Hematopoietic multipotent progenitor cell (in vitro differentiated cells): ENCODE results near the gene MAPKAP1. TPM values are rescaled to one million over a fixed set of nuclear protein-coding genes. Genes with fewer than 3 reads are reported as not detected.
A peak's percentile ranks its signal among the peaks of the same experiment; 100 is the strongest.

Experiments
- DNase-seq, 3 donors: peaks; one replicate each; pipeline ENCODE4 v3.0.0-alpha.2; 2011 to 2015; ENCODE audit warnings: low read depth in 2 of 3, low spot score in 2 of 3
- total RNA-seq: library from RNA; depleted of rRNA; stranded (reverse); fragments of >200 nt; gene quantifications from one replicate; pipeline ENCODE4 v1.2.3, GENCODE V29; 2012

MAPKAP1 gene
- total RNA-seq, 1 donor, result 52.2 TPM

- no peak for DNase-seq
Measured at GRCh38 chr9:125470189-125470588, 236.8 kb downstream of the MAPKAP1 start.

DNA sequence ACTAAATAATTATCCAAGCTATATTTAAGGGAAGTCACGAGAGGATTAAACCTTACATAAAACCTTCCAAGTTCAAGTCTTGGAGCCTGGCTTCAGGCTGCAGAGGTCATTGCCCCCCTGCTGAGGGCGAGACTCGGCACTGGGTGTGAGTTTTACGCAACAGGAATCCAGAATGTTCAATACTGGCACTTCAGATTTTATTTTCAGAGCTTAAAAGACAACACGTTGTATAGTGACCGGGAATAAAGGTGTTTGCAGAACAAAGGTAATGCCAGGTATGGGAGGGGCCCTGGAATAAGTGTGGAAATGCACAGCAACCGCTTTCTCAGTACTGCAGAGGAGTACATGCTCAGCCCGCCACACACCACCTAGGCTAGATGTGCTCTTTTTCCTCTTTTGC is 238.4 kb downstream of the MAPKAP1 start:
- no peak for DNase-seq

DNA sequence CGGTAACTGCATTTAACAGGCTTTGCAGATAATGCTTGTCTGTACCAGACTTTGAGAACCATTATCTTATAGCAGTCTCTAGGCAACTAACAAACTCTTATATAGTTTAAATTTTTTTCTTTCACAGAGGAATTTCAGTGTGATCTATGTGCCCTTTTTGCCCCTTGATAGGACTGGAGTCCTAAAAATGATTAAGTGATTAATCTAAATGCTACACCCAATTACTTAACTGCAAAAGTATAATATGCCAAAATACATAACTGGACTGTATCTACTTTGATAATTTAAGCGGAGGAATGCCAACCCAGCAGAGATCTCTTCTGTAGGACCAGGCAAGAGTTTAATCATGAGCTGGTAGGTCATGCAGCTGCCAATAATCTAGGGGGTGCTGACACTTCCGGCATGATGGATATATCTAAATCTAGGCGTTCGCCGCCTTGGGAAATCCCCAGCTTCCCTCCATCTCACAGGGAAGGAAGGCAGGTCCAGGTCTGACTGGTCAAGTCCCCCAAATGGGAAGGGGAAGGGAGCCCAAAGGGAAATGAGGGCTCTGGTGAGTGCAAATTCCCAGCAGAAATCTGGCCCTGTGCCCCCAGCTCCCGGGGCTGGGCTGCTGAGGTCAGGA is 239.8 kb downstream of the MAPKAP1 start:
- no peak for DNase-seq

GRCh38 chr9:125466411-125466810 is 240.6 kb downstream of the MAPKAP1 start:
- no peak for DNase-seq

DNA sequence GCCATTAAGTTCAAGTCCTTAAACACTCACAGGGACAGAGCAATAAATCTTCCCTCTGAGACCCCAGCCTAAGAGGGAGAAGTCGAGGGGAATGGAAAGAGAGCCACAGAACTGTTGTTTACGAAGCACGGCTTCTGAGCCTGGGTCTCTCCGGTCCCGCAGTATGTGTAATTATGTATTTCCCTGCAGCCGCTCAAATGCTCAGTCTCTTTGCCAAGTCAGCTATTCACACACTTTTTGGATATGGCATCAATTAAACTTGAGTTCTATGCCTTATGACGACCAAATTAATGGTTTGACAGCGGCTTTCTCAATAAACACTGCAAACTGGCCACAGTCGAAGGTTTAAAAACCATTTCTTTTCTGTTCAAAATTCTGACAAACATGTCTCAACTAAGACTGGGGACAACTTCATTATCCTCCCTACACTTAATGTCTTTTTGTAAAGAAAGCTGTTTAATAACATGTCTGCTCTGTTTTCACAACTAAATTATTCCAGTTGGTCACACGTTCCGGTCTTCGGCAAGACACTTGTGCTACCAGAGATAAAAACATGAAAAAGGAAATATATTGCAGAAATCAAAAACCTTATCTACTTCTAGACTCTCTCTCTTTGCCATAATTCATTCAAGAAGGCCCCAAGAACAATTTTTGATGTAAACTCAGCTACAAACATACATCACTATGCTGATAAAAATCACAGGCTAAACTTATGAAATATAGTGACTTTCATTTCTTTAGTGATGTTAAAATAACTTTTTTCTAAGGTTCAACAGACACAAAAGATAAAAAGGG is 242.2 kb downstream of the MAPKAP1 start:
- DNase-seq, result peak in 2 of 3 donors; percentile 11 to 52

DNA sequence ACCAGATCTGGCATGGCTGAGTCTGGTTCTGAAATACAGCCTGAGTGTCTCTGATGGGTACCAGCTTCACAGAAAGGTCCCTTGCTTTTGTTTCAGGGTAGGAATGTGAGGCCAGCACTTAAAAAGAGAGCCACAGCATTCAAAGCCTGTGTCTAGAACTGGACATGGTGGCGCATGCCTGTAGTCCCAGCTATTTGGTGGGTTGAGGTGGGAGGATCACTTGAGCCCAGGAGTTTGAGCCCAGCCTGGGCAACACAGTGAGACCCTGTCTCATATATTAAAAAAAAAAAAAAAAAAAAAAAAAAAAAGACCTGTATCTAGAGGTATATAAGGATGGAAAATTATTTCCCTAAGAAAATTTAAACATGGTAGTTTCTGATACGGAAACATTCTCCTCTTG is 243.1 kb downstream of the MAPKAP1 start:
- DNase-seq, result no peak

DNA sequence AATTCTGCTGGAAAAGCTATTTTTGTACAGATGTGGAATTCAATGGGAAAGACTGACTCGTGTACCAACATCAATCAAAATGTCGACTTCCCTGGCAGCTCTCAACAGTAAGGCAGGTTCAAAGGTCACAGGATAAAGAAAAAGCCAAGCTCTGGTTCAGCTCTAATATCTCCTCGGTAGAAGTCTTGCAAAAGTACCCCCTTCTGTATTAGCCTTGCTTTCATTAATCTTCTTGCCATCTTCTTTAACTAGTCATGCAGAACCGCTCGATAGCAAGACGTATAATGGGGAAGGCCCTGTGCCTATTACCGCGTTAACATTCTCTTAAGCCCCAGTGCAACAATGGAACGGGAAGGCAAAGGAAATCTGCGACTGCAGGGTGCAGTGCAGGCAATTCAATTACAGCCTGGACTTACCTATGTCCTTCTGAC is 244.1 kb downstream of the MAPKAP1 start:
- DNase-seq, result no peak

GRCh38 chr9:125461636-125462190 is 245.3 kb downstream of the MAPKAP1 start:
- no peak for DNase-seq

- no peak for DNase-seq
Measured at GRCh38 chr9:125460883-125461635, 245.9 kb downstream of the MAPKAP1 start.

- DNase-seq, result no peak
Measured at GRCh38 chr9:125460346-125460745, 246.7 kb downstream of the MAPKAP1 start.

DNA sequence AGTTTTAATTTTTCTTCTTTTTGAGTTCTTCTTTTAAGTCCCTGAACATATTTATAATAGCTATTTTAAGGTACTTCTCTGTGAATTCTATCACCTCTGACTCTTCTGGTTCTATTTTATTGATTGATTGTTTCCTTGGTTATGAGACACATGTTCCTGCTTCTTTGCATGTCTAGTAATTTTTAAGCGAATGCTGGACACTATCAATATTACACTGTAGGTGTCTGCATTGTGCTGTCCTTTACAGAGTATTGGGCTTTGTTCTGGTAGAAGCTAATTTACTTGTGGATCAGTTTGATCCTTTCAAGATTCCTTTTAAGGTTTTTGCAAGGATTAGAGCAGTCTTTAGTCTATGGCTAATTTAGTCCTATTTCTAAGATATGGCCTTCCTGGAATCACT is 249.7 kb downstream of the MAPKAP1 start:
- no peak for DNase-seq

- DNase-seq, result peak in 1 of 3 donors; percentile 16
Measured at GRCh38 chr9:125455876-125456275, 251.1 kb downstream of the MAPKAP1 start.

DNA sequence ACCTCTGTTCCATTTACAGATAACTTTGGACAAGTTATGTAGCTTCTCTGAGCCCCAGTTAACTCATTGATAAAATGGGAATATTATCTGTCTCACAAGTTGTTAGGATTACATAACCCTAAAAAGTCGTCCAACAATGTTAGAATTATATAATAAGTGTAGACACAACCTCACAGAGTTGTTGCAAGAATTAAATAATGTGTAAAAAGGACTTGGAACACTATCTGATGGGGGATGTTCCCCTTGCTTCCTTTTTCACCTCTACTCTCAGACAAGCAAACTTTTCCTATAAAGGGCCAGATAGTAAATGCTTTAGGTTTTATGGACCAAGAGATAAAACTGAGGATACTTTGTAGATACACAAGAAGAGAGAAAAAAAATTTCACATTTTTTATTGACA is 251.9 kb downstream of the MAPKAP1 start:
- no peak for DNase-seq

DNA sequence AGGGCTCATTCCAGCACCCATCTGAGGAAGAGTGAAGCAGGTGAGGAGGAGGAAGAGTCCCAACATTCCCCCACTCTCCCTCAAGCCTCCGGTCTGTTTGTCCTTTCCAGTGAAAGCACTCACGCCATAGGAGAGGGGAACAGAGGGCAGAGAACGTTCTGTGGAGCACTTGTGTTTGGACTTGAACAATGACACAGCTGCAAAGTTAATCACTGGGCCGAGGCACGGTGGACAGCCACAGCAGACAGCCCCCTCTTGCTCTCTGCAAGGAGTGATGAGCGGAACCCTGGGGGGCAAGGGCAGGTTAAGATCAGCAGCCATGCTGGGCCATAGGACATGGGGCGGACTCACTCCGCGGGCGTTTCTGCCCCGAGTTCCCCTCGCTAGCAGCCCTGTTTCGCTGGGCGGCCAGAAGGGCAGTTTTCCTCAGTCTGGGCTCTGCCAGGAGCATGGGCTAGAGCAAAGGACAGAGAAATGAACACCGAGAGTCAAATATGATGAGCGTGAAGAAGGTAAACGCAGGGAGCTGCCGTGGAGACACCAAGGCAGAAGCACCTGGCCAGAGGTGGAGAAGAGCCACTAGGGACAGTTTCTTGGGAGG is 259.7 kb downstream of the MAPKAP1 start:
- DNase-seq, result no peak

GRCh38 chr9:125446561-125447094 is 260.4 kb downstream of the MAPKAP1 start:
- peak in 1 of 3 donors; percentile 28 for DNase-seq

- DNase-seq, result no peak
Measured at GRCh38 chr9:125444956-125445506, 262.0 kb downstream of the MAPKAP1 start.

DNA sequence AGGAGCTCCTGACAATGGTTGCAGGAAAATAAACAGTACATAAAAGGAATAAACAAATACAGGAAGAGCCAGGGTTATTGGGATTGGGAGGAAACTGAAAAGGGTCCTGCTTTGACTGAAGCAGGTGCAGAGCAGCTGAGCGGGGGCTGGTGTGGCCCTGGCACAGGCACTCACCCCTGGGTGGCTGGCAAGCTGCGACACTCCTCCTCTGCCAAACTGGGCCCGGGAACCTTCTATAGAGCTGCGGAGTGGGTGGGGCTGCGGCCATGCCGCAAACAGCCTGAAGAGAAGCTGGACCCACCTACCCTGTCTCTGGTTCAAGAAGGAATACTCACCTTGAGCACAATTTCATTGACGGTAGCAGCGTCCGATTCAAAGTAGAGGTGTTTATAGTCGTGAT is 262.8 kb downstream of the MAPKAP1 start:
- DNase-seq, result no peak

DNA sequence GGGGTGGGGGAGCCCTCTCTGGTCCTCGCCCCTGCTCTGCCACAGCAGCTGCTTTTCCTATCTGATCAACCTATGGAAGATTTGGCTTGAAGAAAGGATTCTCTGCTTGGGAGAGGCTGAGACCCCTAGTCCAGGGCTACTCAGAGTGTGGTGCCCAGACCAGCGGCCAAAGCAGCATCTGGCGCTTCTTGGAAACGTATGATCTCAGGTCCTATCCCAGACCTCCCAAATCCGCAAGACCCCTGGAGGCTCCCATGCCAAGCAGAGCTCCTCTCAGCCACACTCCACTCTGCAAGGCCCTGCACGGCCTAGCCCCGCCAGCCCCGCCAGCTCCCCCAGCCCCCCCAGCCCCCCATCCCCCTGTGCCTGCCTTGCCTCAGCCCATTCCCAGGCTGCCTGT is 263.6 kb downstream of the MAPKAP1 start:
- DNase-seq, result no peak

- DNase-seq, result no peak
Measured at GRCh38 chr9:125442452-125442851, 264.6 kb downstream of the MAPKAP1 start.

DNA sequence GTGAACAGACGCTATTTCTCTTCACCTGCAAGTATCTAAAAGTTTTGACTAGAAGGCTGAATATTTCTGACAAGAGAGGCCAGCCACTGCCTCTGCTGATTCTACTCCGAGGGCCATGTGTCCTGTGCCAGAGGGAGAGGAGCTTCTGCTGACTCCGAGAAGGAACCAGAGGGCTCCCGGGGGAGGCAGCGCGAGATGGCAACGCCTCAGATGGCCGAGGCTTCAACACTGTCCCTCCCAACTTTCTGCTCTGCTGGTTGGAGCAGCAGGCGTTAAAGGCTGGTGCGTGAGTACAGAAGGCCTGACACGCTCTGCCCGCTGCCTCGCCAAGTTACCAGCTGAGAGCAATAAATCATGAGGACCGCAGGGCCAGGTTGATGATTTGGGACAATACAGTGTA is 266.6 kb downstream of the MAPKAP1 start:
- DNase-seq, result no peak
